Pancreas (tissue), 10 donors: ENCODE results near the gene RBSN. TPM values are rescaled to one million over a fixed set of nuclear protein-coding genes. Genes with fewer than 3 reads are reported as not detected.

Experiments
- ATAC-seq, 4 donors: fragments of 200-7000 bp; cut with Tn5 transposase; one replicate each; pipeline versions ENCODE4 v1.8.0 to v1.9.1; 2020; ENCODE audit warnings: mild to moderate bottlenecking in 4 of 4, moderate library complexity in 4 of 4
- DNase-seq, 6 donors: peaks; one replicate each; pipeline ENCODE4 v3.0.0-alpha.2; 2020
- FAIRE-seq: peaks from 2 replicates; lab custom pipeline; 2012; peaks lifted over from hg19 to GRCh38; lab: Jason Lieb, UNC
- H3K27ac ChIP-seq, 4 donors: fragments of 200-600 bp; sonication (generic); 1 replicate in 3 of 4; 2 replicates in 1 of 4; pipeline versions ENCODE4 v1.5.0 to v1.8.0; 2020
- H3K27me3 ChIP-seq, 4 donors: fragments of 200-600 bp; one replicate each; pipeline ENCODE4 v1.8.0; 2021
- H3K36me3 ChIP-seq, 3 donors: fragments of 200-600 bp; sonication (generic) in 1 of 3; one replicate each; pipeline versions ENCODE4 v1.5.0 to v1.8.0; 2020 to 2021
- H3K4me1 ChIP-seq, 3 donors: fragments of 200-600 bp; one replicate each; pipeline ENCODE4 v1.8.0; 2021
- H3K4me3 ChIP-seq, 4 donors: fragments of 200-600 bp; sonication (generic) in 2 of 4; one replicate each; pipeline versions ENCODE4 v1.5.0 to v1.8.0; 2020 to 2021
- H3K9me3 ChIP-seq, 4 donors: fragments of 200-600 bp; one replicate each; pipeline ENCODE4 v1.8.0; 2021
- CTCF ChIP-seq, 4 donors: fragments of 200-600 bp; sonication (generic) in 3 of 4; IDR thresholded peaks; one replicate each; pipeline versions ENCODE4 v1.5.0 to v1.8.0; 2021; ENCODE audit warnings: antibody characterized with exemption in 4 of 4
- WGBS, 2 donors: extraction: QIAGEN DNeasy Blood & Tissue Kit; methylation state at CpG; one replicate each; pipeline ENCODE4 v1.1.7; 2013; 5-methylcytosine and 5-hydroxymethylcytosine counted together
- intact Hi-C, 3 donors: fragments of 100-400 bp; cut with DNase I; formaldehyde crosslinking; loops; one replicate each; pipeline versions ENCODE4 v1.11.1 to v1.14.2; 2022
- polyA plus RNA-seq, 2 donors: library from polyadenylated mRNA; stranded (reverse); fragments of 200-250 nt; gene quantifications; one replicate each; pipeline ENCODE4 v1.2.3, GENCODE V29; 2013
- total RNA-seq, 6 donors: library from RNA; stranded (reverse); fragmentation: NEBNext Ultra II Directional in 4 of 6; extraction: Animal tissue kit (Norgen Biotek cat#: 25700) in 4 of 6; gene quantifications; one replicate each; pipeline versions ENCODE4 v1.2.1 to v1.2.4, GENCODE V29; 2021 to 2023
- donor health status: healthy with polysubstance abuse.
- donor health status: DM: no; HTN: no; CAD: no; lungs with moderate emphysema.
- donor health status: DM: no; HTN: no; CAD: no.
- donor health status: control.
- donor health status: control.
- donor health status: Bipolar disorder and iron deficiency.
- donor health status: DM: yes; HTN: yes; CAD: no.
- donor health status: DM: no; HTN: no; CAD: no.
- donor health status: DM: no; HTN: no; CAD: no.
- donor health status: DM: yes; HTN: yes; CAD: no.

Gene RBSN
- total and polyA plus RNA-seq, 8 donors: 5.7 to 10.9 (median 8.5) TPM

- H3K27ac ChIP-seq: peak within 1 kb of the TSS; percentile 53 to 76 (median 64)
- WGBS, 2 donors: 0 to 1% methylated on average over 53 to 69 of the region's 69 CpGs
- no peak for TF ChIP-seq CTCF (IDR thresholded peaks at IDR 0.05)
These were observed 34.0 kb downstream of the RBSN start, which contains the start of gene MRPS25 for GRCh38 chr3:15064835-15065549. TSS of gene MRPS25 (minus strand) at chr3:15065315. CDS start at chr3:15065194, 121 bp downstream.

GRCh38 chr3:15064299-15064834 is 34.6 kb downstream of the RBSN start:
- no peak for TF ChIP-seq CTCF (IDR thresholded peaks at IDR 0.05)
- H3K27me3 ChIP-seq: no peaks in the 10 kb centered on the region
- no peaks in the 10 kb centered on the region for H3K9me3 ChIP-seq
- peak overlapping the region; percentile 73 to 94 (median 82) for H3K4me3 ChIP-seq
- DNase-seq: peak in 1 of 6 donors; percentile 20
- H3K36me3 ChIP-seq: no peaks in the 10 kb centered on the region
- no peak for FAIRE-seq
- intact Hi-C loops: no loop called here
- peaks cover 4 to 11% (median 10%) of the 10 kb centered on the region in 3 donors for H3K4me1 ChIP-seq
- ATAC-seq: peak; percentile 48 to 72 (median 59)
- H3K27ac ChIP-seq: peak overlapping the region in 3 of 4 donors; percentile 53 to 69 (median 58)
- WGBS, 2 donors: 0 to 1% methylated on average over 24 to 25 of the region's 25 CpGs

More at GRCh38 chr3:15064835-15065549, 34.0 kb downstream of the RBSN start, which contains the start of gene MRPS25:
- ATAC-seq (peak; percentile 99), DNase-seq (peak; percentile 85 to 96 (median 88)), FAIRE-seq (no peak)
- intact Hi-C loops: no loop called here
- Histone ChIP-seq H3K36me3 (no peaks in the 10 kb centered on the region), H3K4me1 (peaks cover 4 to 11% (median 10%) of the 10 kb centered on the region in 3 donors), H3K27me3 (no peaks in the 10 kb centered on the region), H3K4me3 (peak within 1 kb of the TSS; percentile 73 to 94 (median 82)), H3K9me3 (no peaks in the 10 kb centered on the region)

- Histone ChIP-seq H3K4me3 (peak overlapping the region; percentile 73 to 94 (median 82)), H3K4me1 (peaks cover 4 to 11% (median 10%) of the 10 kb centered on the region in 3 donors), H3K9me3 (no peaks in the 10 kb centered on the region), H3K27ac (no peak overlapping the region), H3K36me3 (peaks cover 0 to 5% (median 0%) of the 10 kb centered on the region in 3 donors), H3K27me3 (no peaks in the 10 kb centered on the region)
- no peak for DNase-seq
- TF ChIP-seq CTCF (IDR thresholded peaks at IDR 0.05): no peak
- FAIRE-seq: no peak
- intact Hi-C loops: no loop called here
- WGBS, 2 donors: 81 to 85% methylated on average over 13 of the region's 13 CpGs
- no peak for ATAC-seq
These were observed 35.2 kb downstream of the RBSN start for GRCh38 chr3:15063656-15064286.

DNA sequence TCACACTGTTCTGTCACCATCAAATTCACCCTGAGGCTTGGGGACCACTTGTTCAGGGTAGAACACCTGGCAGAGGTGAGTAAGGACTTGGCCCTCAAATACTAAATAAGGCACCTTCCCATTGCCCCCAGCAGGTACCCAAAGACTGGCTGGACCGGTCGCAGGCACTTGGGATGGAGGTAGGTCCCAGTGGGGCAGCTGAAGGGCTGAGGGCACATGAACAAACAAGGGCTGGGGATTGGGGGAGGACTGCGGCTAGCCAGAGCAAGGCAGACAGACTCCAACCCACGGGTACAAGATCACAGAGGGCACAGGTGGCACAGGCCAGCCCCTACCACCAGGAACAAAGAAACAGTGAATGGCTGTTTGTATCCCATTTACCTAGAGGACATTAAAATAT is 35.7 kb downstream of the RBSN start:
- intact Hi-C loops: no loop called here
- FAIRE-seq: no peak
- H3K4me1 ChIP-seq: peaks cover 4 to 11% (median 10%) of the 10 kb centered on the region in 3 donors

More for the DNA sequence above, 35.7 kb downstream of the RBSN start:
- no peak for TF ChIP-seq CTCF (IDR thresholded peaks at IDR 0.05)
- H3K9me3 ChIP-seq: no peaks in the 10 kb centered on the region
- ATAC-seq: no peak
- H3K27ac ChIP-seq: no peak overlapping the region
- peaks cover 0 to 7% (median 0%) of the 10 kb centered on the region in 3 donors for H3K36me3 ChIP-seq
- no peak for DNase-seq
- 70 to 85% methylated on average over 4 of the region's 4 CpGs for WGBS, 2 donors
- H3K27me3 ChIP-seq: no peaks in the 10 kb centered on the region
- no peak overlapping the region for H3K4me3 ChIP-seq
